Body of pancreas (tissue), 4 donors: Measurements from ENCODE around the gene MMP17. TPM values are rescaled to one million over a fixed set of nuclear protein-coding genes. Genes with fewer than 3 reads are reported as not detected.

Source experiments
- ATAC-seq: fragments of 150-250 bp; one replicate; pipeline ENCODE4 v1.9.1; 2016
- DNase-seq, 4 donors: peaks; one replicate each; pipeline ENCODE4 v3.0.0-alpha.2; 2019
- H3K27ac ChIP-seq, 4 donors: fragments of 200-600 bp; sonication (generic); 1 replicate in 3 of 4; 2 replicates in 1 of 4; pipeline versions ENCODE4 v1.5.1 to v1.6.1; 2016 to 2019; ENCODE audit warnings: mild to moderate bottlenecking in 1 of 4, mixed read lengths in 1 of 4, moderate library complexity in 1 of 4
- H3K27me3 ChIP-seq, 2 donors: fragments of 200-600 bp; sonication (generic); one replicate each; pipeline ENCODE4 v1.6.0; 2016; ENCODE audit warnings: mild to moderate bottlenecking in 1 of 2
- H3K36me3 ChIP-seq, 2 donors: fragments of 200-600 bp; sonication (generic); replicated peaks in 1 of 2; 2 replicates each; pipeline ENCODE4 v1.5.1; 2016; ENCODE audit warnings: low read depth in 2 of 2; ENCODE audit not compliant: insufficient read depth in 1 of 2
- H3K4me1 ChIP-seq: fragments of 200-600 bp; sonication (generic); one replicate; pipeline ENCODE4 v1.6.0; 2016
- H3K4me3 ChIP-seq, 2 donors: fragments of 200-600 bp; sonication (generic); 1 replicate in 1 of 2; 2 replicates in 1 of 2; pipeline ENCODE4 v1.5.1; 2016 to 2019
- H3K9me3 ChIP-seq, 3 donors: fragments of 200-600 bp; sonication (generic); 1 replicate in 2 of 3; 2 replicates in 1 of 3; pipeline ENCODE4 v1.5.1; 2016
- POLR2A ChIP-seq, 3 donors: fragments of 450-650 bp; IDR thresholded peaks; one replicate each; pipeline ENCODE4 v1.6.1; 2016; ENCODE audit warnings: antibody characterized with exemption in 3 of 3, mild to moderate bottlenecking in 2 of 3
- WGBS, 2 donors: methylation state at CpG; one replicate each; pipeline ENCODE4 v1.1.5; 2017; 5-methylcytosine and 5-hydroxymethylcytosine counted together
- intact Hi-C: fragments of 100-400 bp; cut with DNase I; formaldehyde crosslinking; loops from one replicate; pipeline ENCODE4 v1.15.1; 2023
- total RNA-seq, 2 donors: library from RNA; depleted of rRNA; stranded (reverse); fragments of >200 nt; gene quantifications; one replicate each; pipeline ENCODE4 v1.1.0, GENCODE V29; 2016
- TF ChIP-seq, protein P1 (sequence below), 7 experiments: fragments of 450-650 bp in 4 of 7; fragments of 200-600 bp in 3 of 7; sonication (generic) in 3 of 7; IDR thresholded peaks; one replicate each; pipeline ENCODE4 v1.5.1; 2016 to 2019; ENCODE audit warnings: antibody characterized with exemption in 7 of 7

MMP17 gene
- total RNA-seq, 2 donors from 2014 or later: 2.6 to 6.7 TPM

DNA sequence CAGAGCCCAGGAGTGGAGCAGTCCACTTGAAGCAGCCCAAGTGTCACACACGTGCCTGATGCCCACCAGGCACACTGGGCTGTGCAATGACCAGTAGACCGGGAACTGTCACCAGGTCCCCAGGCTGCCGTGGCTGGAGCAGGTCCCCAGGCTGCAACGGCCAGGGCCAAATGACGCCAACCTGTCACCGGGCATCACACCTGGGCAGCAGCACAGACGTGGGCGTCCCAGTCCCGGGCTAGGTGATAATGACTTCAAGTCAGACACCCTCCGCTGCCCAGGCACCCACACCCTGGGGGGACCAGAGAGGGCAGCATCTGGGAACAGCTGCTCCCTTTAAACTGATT is 30.6 kb upstream of the MMP17 start:
- Histone ChIP-seq H3K27ac (no peak overlapping the region), H3K9me3 (no peaks in the 10 kb centered on the region), H3K4me1 (no peaks in the 10 kb centered on the region), H3K36me3 (peaks cover 0 to 14% of the 10 kb centered on the region in 2 donors), H3K4me3 (no peak overlapping the region), H3K27me3 (no peaks in the 10 kb centered on the region)
- intact Hi-C loops: no loop called here
- WGBS, 2 donors: 86 to 92% methylated on average over 2 to 10 of the region's 10 CpGs
- no peak for TF ChIP-seq POLR2A (IDR thresholded peaks at IDR 0.05)
- TF ChIP-seq, protein P1, sequence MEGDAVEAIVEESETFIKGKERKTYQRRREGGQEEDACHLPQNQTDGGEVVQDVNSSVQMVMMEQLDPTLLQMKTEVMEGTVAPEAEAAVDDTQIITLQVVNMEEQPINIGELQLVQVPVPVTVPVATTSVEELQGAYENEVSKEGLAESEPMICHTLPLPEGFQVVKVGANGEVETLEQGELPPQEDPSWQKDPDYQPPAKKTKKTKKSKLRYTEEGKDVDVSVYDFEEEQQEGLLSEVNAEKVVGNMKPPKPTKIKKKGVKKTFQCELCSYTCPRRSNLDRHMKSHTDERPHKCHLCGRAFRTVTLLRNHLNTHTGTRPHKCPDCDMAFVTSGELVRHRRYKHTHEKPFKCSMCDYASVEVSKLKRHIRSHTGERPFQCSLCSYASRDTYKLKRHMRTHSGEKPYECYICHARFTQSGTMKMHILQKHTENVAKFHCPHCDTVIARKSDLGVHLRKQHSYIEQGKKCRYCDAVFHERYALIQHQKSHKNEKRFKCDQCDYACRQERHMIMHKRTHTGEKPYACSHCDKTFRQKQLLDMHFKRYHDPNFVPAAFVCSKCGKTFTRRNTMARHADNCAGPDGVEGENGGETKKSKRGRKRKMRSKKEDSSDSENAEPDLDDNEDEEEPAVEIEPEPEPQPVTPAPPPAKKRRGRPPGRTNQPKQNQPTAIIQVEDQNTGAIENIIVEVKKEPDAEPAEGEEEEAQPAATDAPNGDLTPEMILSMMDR (IDR thresholded peaks at IDR 0.05): no peak
- ATAC-seq (no peak), DNase-seq (no peak)

GRCh38 chr12:131799195-131799594 is 29.0 kb upstream of the MMP17 start:
- intact Hi-C loops: no loop called here
- WGBS, 2 donors: 91 to 95% methylated on average over 21 of the region's 21 CpGs
- Histone ChIP-seq H3K9me3 (no peaks in the 10 kb centered on the region), H3K36me3 (peaks cover 0 to 14% of the 10 kb centered on the region in 2 donors), H3K27me3 (no peaks in the 10 kb centered on the region), H3K27ac (no peak overlapping the region), H3K4me1 (no peaks in the 10 kb centered on the region), H3K4me3 (no peak overlapping the region)
- no peak for TF ChIP-seq POLR2A (IDR thresholded peaks at IDR 0.05)
- TF ChIP-seq, protein P1 (IDR thresholded peaks at IDR 0.05): no peak
- DNase-seq: no peak
- no peak for ATAC-seq

DNA sequence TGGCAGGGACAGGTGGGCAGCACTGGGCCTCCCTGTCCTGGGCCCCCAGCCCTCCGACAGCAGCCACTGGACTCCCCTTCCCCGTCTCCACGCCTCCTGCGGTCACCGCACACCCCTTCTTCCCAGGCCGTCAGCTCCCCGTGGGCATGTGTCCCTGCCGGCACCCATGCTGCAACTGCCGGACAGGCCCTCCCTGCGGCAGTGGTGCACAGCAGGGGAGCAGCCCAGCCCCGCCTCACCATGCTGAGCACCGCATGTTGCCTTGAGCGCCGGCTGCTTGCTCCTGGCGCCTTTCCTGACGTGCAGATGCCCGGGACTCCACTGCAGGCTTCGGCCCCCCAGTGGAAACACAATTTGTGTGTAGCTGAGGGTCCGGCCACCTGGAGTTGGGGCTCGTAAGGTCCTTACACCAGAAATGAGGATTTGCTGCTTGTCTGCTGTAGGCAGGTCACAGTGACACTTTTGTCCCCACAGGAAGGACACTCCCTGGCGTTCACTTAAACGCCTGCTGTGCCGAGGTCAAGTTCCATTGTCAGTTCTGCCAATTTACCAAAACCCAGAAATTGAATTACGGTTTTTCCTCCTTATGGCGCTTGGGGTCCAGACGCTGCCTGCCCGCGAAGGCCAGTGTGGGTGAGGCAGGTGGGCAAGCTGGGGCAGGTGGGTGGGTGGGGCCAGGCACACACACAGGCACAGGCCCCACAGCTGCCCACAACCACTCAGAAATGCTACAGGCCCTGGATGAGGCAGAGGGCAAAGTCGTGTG is 28.2 kb upstream of the MMP17 start:
- Histone ChIP-seq H3K36me3 (peaks cover 0 to 14% of the 10 kb centered on the region in 2 donors), H3K4me3 (no peak overlapping the region), H3K9me3 (no peaks in the 10 kb centered on the region), H3K4me1 (no peaks in the 10 kb centered on the region), H3K27me3 (no peaks in the 10 kb centered on the region), H3K27ac (no peak overlapping the region)
- no peak for TF ChIP-seq POLR2A (IDR thresholded peaks at IDR 0.05)
- TF ChIP-seq, protein P1 (IDR thresholded peaks at IDR 0.05): no peak
- no peak for ATAC-seq
- DNase-seq: no peak
- intact Hi-C loops: no loop called here
- WGBS, 2 donors: 91 to 94% methylated on average over 17 to 29 of the region's 29 CpGs

- 90 to 92% methylated on average over 16 to 20 of the region's 20 CpGs for WGBS, 2 donors
- DNase-seq (no peak), ATAC-seq (no peak)
- TF ChIP-seq POLR2A (IDR thresholded peaks at IDR 0.05): no peak
- Histone ChIP-seq H3K27ac (no peak overlapping the region), H3K4me3 (no peak overlapping the region), H3K4me1 (no peaks in the 10 kb centered on the region), H3K9me3 (no peaks in the 10 kb centered on the region), H3K36me3 (peaks cover 0 to 13% of the 10 kb centered on the region in 2 donors), H3K27me3 (no peaks in the 10 kb centered on the region)
- intact Hi-C loops: no loop called here
Measured at GRCh38 chr12:131800594-131801135, 27.5 kb upstream of the MMP17 start.

DNA sequence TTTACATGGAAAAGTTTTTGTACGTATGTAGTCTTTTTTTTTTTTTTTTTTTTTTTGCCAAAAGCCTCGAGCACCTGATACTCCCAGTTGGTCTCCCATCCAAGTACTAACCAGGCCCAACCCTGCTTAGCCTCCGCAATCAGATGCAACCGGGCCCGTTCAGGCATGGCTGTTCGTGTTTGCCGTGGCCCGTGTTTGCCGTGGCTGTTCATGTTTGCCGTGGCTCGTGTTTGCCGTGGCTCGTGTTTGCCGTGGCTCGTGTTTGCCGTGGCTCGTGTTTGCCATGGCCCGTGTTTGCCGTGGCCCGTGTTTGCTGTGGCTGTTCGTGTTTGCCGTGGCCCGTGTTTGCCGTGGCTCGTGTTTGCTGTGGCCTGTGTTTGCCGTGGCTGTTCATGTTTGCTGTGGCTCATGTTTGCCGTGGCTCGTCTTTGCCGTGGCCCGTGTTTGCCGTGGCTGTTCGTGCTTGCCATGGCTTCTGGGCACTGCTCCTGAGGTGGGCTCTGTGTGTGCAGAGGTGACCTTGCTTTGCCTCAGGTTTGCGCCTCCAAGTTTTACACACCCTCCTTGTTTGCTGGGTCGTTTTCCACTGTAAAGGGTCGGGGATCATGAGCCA is 26.8 kb upstream of the MMP17 start:
- ATAC-seq: no peak
- DNase-seq: no peak
- TF ChIP-seq POLR2A (IDR thresholded peaks at IDR 0.05): no peak
- TF ChIP-seq, protein P1 (IDR thresholded peaks at IDR 0.05): no peak
- H3K4me3 ChIP-seq: no peak overlapping the region
- intact Hi-C loops: no loop called here
- no peaks in the 10 kb centered on the region for H3K4me1 ChIP-seq
- no peaks in the 10 kb centered on the region for H3K27me3 ChIP-seq
- H3K27ac ChIP-seq: no peak overlapping the region
- WGBS, 2 donors: 83 to 86% methylated on average over 23 to 35 of the region's 35 CpGs
- H3K9me3 ChIP-seq: no peaks in the 10 kb centered on the region
- peaks cover 0 to 13% of the 10 kb centered on the region in 2 donors for H3K36me3 ChIP-seq
